ENCODE results near the gene C15orf61.

GRCh38 chr15:67481680-67482079 lies 39.3 kb upstream of the C15orf61 start:
- TF ChIP-seq GATA2 (IDR thresholded peaks at IDR 0.05; ENCODE audit: low read depth, low read length), result no peak
- TF ChIP-seq GATA3 (IDR thresholded peaks at IDR 0.05; ENCODE audit: low read depth, low read length), result no peak
